ENCODE data around the gene ASPM. TPM values are rescaled to one million over a fixed set of nuclear protein-coding genes. Genes with fewer than 3 reads are reported as not detected.

Gene ASPM
- total and polyA plus RNA-seq, 12 donors = 0.04 to 4.0 (median 0.40) TPM

GRCh38 chr1:197144570-197145325 lies 1.7 kb downstream of the ASPM start:
- TF ChIP-seq, protein P1, sequence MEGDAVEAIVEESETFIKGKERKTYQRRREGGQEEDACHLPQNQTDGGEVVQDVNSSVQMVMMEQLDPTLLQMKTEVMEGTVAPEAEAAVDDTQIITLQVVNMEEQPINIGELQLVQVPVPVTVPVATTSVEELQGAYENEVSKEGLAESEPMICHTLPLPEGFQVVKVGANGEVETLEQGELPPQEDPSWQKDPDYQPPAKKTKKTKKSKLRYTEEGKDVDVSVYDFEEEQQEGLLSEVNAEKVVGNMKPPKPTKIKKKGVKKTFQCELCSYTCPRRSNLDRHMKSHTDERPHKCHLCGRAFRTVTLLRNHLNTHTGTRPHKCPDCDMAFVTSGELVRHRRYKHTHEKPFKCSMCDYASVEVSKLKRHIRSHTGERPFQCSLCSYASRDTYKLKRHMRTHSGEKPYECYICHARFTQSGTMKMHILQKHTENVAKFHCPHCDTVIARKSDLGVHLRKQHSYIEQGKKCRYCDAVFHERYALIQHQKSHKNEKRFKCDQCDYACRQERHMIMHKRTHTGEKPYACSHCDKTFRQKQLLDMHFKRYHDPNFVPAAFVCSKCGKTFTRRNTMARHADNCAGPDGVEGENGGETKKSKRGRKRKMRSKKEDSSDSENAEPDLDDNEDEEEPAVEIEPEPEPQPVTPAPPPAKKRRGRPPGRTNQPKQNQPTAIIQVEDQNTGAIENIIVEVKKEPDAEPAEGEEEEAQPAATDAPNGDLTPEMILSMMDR (IDR thresholded peaks at IDR 0.05) = no peak
- Histone ChIP-seq H3K9me3 (no peaks in the 10 kb centered on the region), H3K36me3 (no peaks in the 10 kb centered on the region), H3K4me1 (peaks cover 0 to 42% (median 10%) of the 10 kb centered on the region in 9 donors), H3K4me3 (peak overlapping the region in 1 of 10 donors; percentile 75), H3K27me3 (peaks cover 0 to 12% (median 0%) of the 10 kb centered on the region in 7 donors), H3K27ac (no peak overlapping the region)
- WGBS, 2 donors = 54 to 68% methylated on average over 5 of the region's 5 CpGs
- DNase-seq (no peak), ATAC-seq (no peak)
- intact Hi-C loops (cut with DNase I) = no loop called here

DNA sequence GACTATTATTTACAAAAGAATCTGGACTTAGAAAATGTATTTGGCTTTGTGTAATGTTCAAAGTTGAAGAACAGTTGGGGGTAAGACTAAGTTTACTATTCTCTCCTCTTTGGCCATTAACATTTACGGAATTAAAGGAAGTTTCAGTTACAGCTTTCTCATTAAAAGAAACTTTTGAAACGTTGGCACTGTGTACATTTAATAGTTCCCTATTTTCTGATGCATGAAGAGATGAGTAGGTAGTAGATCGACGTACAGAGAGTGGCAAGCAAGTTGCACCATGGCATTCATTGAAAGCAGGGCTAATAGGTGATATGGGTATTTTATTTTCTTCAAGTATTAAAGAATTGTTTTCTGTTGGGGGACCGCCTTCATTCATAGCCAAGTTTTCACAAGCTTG lies 3.2 kb downstream of the ASPM start:
- Histone ChIP-seq H3K27ac (no peak overlapping the region), H3K36me3 (no peaks in the 10 kb centered on the region), H3K27me3 (peaks cover 0 to 12% (median 0%) of the 10 kb centered on the region in 7 donors), H3K4me1 (peaks cover 0 to 42% (median 10%) of the 10 kb centered on the region in 9 donors), H3K4me3 (no peak overlapping the region), H3K9me3 (no peaks in the 10 kb centered on the region)
- DNase-seq (no peak), ATAC-seq (no peak)
- intact Hi-C loops (cut with DNase I) = no loop called here
- 67 to 78% methylated on average over 5 of the region's 5 CpGs for WGBS, 2 donors
- TF ChIP-seq, protein P1 (IDR thresholded peaks at IDR 0.05) = no peak

DNA sequence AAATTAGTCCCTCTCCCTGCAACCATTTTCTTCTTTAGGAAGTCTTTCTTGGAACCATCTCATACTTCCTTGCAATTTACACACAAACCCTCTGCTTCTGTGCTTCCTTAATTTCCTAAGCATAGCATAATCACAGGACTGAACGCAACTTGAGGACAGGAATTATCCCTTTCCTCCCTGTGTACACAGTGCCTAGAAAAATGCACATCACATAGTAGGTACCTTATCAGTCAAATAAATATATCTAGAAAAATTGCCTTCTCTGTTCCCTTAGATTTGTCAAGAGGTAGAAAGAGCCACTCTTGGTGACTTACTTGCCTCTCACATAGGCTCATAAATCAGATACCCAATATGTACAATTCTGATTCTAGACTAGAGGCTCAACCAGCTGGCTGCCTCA lies 4.9 kb downstream of the ASPM start:
- TF ChIP-seq, protein P1 (IDR thresholded peaks at IDR 0.05) = no peak
- Histone ChIP-seq H3K4me3 (no peak overlapping the region), H3K9me3 (no peaks in the 10 kb centered on the region), H3K36me3 (no peaks in the 10 kb centered on the region), H3K4me1 (peaks cover 0 to 37% (median 10%) of the 10 kb centered on the region in 9 donors), H3K27me3 (peaks cover 0 to 12% (median 0%) of the 10 kb centered on the region in 7 donors), H3K27ac (no peak overlapping the region)
- no peak for DNase-seq
- 77 to 90% methylated on average over 1 of the region's 1 CpG for WGBS, 2 donors
- intact Hi-C loops (cut with DNase I) = no loop called here
- no peak for ATAC-seq

- DNase-seq = no peak
- peaks cover 0 to 9% (median 0%) of the 10 kb centered on the region in 7 donors for H3K27me3 ChIP-seq
- no peak overlapping the region for H3K4me3 ChIP-seq
- no peaks in the 10 kb centered on the region for H3K36me3 ChIP-seq
- TF ChIP-seq, protein P1 (IDR thresholded peaks at IDR 0.05) = no peak
- no peak overlapping the region for H3K27ac ChIP-seq
- no peaks in the 10 kb centered on the region for H3K9me3 ChIP-seq
- H3K4me1 ChIP-seq = peaks cover 0 to 27% (median 0%) of the 10 kb centered on the region in 9 donors
- intact Hi-C loops (cut with DNase I) = no loop called here
- ATAC-seq = no peak
- 47 to 53% methylated on average over 2 of the region's 2 CpGs for WGBS, 2 donors
Measured at GRCh38 chr1:197140121-197140520, 6.3 kb downstream of the ASPM start.

Data from heart right ventricle (tissue), 16 donors.